Suprapubic skin (tissue), 4 donors: ENCODE results near the gene WDR1.

Source experiments
- EP300 ChIP-seq: sonication (generic); formaldehyde crosslinking; IDR thresholded peaks from one replicate; pipeline ENCODE4 v1.6.1; 2017; ENCODE audit warnings: antibody characterized with exemption
- POLR2A ChIP-seq, 2 donors: fragments of 450-650 bp; IDR thresholded peaks; one replicate each; pipeline ENCODE4 v1.6.1; 2017; ENCODE audit warnings: antibody characterized with exemption in 2 of 2, mild to moderate bottlenecking in 2 of 2, moderate library complexity in 2 of 2
- POLR2AphosphoS5 ChIP-seq, 3 donors: sonication (generic); formaldehyde crosslinking; IDR thresholded peaks; one replicate each; pipeline ENCODE4 v1.6.1; 2017; ENCODE audit warnings: antibody characterized with exemption in 3 of 3
- TF ChIP-seq, protein P1 (sequence below), 2 donors: fragments of 200-600 bp in 1 of 2; fragments of 450-650 bp in 1 of 2; sonication (generic) in 1 of 2; IDR thresholded peaks; one replicate each; pipeline ENCODE4 v1.5.1; 2016 to 2019; ENCODE audit warnings: antibody characterized with exemption in 2 of 2, mild to moderate bottlenecking in 1 of 2, moderate library complexity in 1 of 2

DNA sequence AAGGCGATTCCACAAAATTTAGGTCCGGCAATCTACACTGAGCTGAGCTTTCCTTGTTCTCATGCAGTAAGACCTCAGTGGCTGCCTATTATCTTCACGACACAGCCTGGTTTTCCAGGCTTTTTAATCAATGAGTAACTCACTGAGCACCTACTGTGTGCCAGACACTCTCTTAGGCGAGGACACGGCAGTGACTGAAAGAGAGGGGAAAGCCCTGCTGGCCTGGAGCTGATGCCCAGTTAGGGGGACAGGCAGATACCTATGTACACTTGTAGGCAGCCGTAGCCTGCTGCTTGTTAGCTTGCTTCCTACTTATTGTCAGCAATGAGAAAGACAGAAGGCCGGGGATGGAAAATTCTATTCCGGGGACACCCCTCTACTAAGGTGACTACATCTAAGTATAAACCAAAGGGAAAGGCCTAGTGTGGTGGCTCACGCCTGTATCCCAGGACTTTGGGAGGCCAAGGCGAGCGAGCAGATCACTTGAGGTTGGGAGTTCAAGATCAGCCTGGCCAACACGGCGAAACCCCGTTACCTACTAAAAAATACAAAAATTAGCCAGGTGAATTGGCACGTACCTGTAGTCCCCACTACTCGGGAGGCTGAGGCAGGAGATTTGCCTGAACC lies 3.8 kb downstream of the WDR1 start:
- TF ChIP-seq EP300: no peak
- TF ChIP-seq, protein P1, sequence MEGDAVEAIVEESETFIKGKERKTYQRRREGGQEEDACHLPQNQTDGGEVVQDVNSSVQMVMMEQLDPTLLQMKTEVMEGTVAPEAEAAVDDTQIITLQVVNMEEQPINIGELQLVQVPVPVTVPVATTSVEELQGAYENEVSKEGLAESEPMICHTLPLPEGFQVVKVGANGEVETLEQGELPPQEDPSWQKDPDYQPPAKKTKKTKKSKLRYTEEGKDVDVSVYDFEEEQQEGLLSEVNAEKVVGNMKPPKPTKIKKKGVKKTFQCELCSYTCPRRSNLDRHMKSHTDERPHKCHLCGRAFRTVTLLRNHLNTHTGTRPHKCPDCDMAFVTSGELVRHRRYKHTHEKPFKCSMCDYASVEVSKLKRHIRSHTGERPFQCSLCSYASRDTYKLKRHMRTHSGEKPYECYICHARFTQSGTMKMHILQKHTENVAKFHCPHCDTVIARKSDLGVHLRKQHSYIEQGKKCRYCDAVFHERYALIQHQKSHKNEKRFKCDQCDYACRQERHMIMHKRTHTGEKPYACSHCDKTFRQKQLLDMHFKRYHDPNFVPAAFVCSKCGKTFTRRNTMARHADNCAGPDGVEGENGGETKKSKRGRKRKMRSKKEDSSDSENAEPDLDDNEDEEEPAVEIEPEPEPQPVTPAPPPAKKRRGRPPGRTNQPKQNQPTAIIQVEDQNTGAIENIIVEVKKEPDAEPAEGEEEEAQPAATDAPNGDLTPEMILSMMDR (IDR thresholded peaks at IDR 0.05): no peak
- TF ChIP-seq POLR2AphosphoS5 (IDR thresholded peaks at IDR 0.05): no peak
- no peak for TF ChIP-seq POLR2A (IDR thresholded peaks at IDR 0.05)
